ENCODE results near the gene TMEM248. TPM values are rescaled to one million over a fixed set of nuclear protein-coding genes. Genes with fewer than 3 reads are reported as not detected.

TMEM248 gene
- total and polyA plus RNA-seq, 2 of the 8 experiments (the other 6 are each of a cell fraction or from before 2014, with no cell fraction given): 63.6 to 126 TPM

DNA sequence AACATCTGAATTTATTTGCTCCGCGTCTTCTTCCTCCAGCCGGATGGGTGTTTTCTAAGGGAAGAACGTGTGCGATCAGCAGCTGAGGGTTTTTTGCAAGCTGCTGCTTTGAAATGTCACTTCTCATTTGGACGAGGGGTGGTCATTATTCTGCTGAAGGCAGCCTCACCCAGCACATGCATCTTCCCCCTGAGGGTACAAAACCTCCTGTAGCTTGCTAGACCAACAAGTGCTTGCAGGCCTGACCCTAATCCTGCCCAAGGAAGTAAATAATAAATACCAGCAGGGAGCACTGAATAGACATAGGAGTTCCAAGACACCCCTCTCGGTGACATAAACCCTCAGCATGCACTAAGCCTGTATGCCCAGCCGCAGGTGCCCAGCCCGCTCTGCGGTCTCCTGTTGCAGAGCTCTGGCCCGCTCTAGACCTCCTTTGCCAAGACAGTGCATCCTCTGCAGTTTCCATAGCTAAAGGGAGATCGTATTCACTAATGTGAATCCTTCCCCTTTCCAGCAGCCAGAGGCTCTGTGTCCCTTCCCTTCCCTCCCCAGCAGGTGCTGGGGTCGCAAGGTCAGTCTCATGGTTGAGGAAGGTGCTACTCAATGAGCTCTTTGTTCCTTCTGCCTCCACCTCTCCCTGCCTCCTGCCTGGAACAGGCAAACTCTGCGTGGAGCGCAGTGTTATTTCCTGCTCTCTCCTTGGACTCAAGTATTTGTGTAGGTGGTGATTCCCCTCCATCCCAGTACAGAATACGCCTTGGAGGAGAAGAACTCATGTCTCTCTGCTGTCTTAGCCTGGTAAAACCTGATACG lies 37.7 kb downstream of the TMEM248 start:
- ChIA-PET POLR2A (ENCODE audit: partially characterized antibody) (interaction anchor here (0.8 kb wide), 1 partner anchor 17 kb away, joined by 3 read pairs; no protein-coding TSS in a partner anchor), CTCF (ENCODE audit: partially characterized antibody) (interaction anchor here (0.6 to 1.3 kb wide), 4 partner anchors 8 to 26 kb away, joined by 3 to 4 read pairs (median 4); no protein-coding TSS in a partner anchor)
- TF ChIP-seq SP4 (IDR thresholded peaks at IDR 0.05; ENCODE audit: low read length) (no peak), EGR1 (IDR thresholded peaks at IDR 0.05; ENCODE audit: borderline replicate concordance, low read depth, low read length) (no peak), RFX5 (IDR thresholded peaks at IDR 0.05; ENCODE audit: borderline replicate concordance, low read depth, low read length) (no peak), SP2 (IDR thresholded peaks at IDR 0.05; ENCODE audit: low read length) (no peak), TEAD4 (IDR thresholded peaks at IDR 0.05; ENCODE audit: low read depth, low read length) (no peak), SP1 (IDR thresholded peaks at IDR 0.05; ENCODE audit: low read depth, low read length) (no peak), CEBPB (IDR thresholded peaks at IDR 0.05; ENCODE audit: low read depth, low read length) (no peak)
- TF ChIP-seq, protein P1, sequence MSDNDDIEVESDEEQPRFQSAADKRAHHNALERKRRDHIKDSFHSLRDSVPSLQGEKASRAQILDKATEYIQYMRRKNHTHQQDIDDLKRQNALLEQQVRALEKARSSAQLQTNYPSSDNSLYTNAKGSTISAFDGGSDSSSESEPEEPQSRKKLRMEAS (IDR thresholded peaks at IDR 0.05): no peak
- TF ChIP-seq, protein P2, sequence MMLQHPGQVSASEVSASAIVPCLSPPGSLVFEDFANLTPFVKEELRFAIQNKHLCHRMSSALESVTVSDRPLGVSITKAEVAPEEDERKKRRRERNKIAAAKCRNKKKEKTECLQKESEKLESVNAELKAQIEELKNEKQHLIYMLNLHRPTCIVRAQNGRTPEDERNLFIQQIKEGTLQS (IDR thresholded peaks at IDR 0.05; ENCODE audit: insufficient read depth, low read depth, low read length): no peak
- TF ChIP-seq, protein P3, sequence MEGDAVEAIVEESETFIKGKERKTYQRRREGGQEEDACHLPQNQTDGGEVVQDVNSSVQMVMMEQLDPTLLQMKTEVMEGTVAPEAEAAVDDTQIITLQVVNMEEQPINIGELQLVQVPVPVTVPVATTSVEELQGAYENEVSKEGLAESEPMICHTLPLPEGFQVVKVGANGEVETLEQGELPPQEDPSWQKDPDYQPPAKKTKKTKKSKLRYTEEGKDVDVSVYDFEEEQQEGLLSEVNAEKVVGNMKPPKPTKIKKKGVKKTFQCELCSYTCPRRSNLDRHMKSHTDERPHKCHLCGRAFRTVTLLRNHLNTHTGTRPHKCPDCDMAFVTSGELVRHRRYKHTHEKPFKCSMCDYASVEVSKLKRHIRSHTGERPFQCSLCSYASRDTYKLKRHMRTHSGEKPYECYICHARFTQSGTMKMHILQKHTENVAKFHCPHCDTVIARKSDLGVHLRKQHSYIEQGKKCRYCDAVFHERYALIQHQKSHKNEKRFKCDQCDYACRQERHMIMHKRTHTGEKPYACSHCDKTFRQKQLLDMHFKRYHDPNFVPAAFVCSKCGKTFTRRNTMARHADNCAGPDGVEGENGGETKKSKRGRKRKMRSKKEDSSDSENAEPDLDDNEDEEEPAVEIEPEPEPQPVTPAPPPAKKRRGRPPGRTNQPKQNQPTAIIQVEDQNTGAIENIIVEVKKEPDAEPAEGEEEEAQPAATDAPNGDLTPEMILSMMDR (IDR thresholded peaks at IDR 0.05; ENCODE audit: control extremely low read depth in 1 of 3, insufficient read depth in 1 of 3, low read depth in 1 of 3, low read length in 3 of 3): no peak

More for the DNA sequence above, 37.7 kb downstream of the TMEM248 start:
- Histone ChIP-seq H3K4ac (replicated peaks; ENCODE audit: insufficient read length, low read depth, low read length) (no peak overlapping the region), H4K91ac (replicated peaks; ENCODE audit: insufficient read length, low read length) (no peak overlapping the region), H3K56ac (replicated peaks; ENCODE audit: insufficient read length, low read depth, low read length) (no peak overlapping the region), H2BK20ac (ENCODE audit: low read length) (no peak overlapping the region), H2AK5ac (ENCODE audit: low read depth, low read length) (no peak overlapping the region), H2BK12ac (ENCODE audit: low read depth, low read length) (no peak overlapping the region), H4K8ac (ENCODE audit: extremely low read depth, insufficient read depth, low read length) (no peak overlapping the region), H3K27me3 (replicated peaks in 1 of 4; ENCODE audit: control insufficient read depth in 3 of 4, extremely low read depth in 1 of 4, insufficient read depth in 3 of 4, low read length in 3 of 4) (no peaks in the 10 kb centered on the region), H2BK120ac (replicated peaks; ENCODE audit: low read depth, low read length) (no peak overlapping the region), H3K18ac (ENCODE audit: extremely low read depth, low read length) (no peak overlapping the region), H4K5ac (ENCODE audit: insufficient read length, low read depth, low read length) (no peak overlapping the region), H3K36me3 (ENCODE audit: control insufficient read depth in 2 of 4, insufficient read depth in 4 of 4, low read length in 3 of 4) (peaks cover 8 to 28% (median 18%) of the 10 kb centered on the region in 4 experiments), H3K4me2 (ENCODE audit: insufficient read depth in 1 of 2, low read depth in 2 of 2, low read length in 2 of 2) (no peak overlapping the region), H2AFZ (ENCODE audit: low read length) (no peak overlapping the region), H3K9ac (replicated peaks in 1 of 4; ENCODE audit: extremely low read depth in 1 of 4, low read depth in 3 of 4, low read length in 3 of 4) (no peak overlapping the region), H3K79me2 (ENCODE audit: control insufficient read depth in 1 of 2, insufficient read depth in 2 of 2, low read length in 2 of 2) (no peaks in the 10 kb centered on the region), H3K9me3 (ENCODE audit: insufficient read depth in 2 of 2, low read depth in 1 of 2, low read length in 1 of 2) (no peaks in the 10 kb centered on the region), H3K14ac (ENCODE audit: insufficient read length) (no peak overlapping the region), H2BK15ac (ENCODE audit: low read length) (no peak overlapping the region), H3K4me3 (ENCODE audit: extremely low read depth in 1 of 4, insufficient read depth in 2 of 4, low read depth in 3 of 4, low read length in 4 of 4) (no peak overlapping the region), H4K20me1 (replicated peaks in 1 of 2; ENCODE audit: control insufficient read depth in 1 of 2, insufficient read depth in 2 of 2, low read length in 2 of 2) (peaks cover 0 to 5% of the 10 kb centered on the region in 2 experiments), H3K23ac (ENCODE audit: insufficient read length) (no peak overlapping the region), H2BK5ac (ENCODE audit: low read depth, low read length) (no peak overlapping the region), H3K23me2 (ENCODE audit: low read depth, low read length) (no peaks in the 10 kb centered on the region), H3K27ac (ENCODE audit: low read depth, low read length) (no peak overlapping the region), H3K79me1 (ENCODE audit: low read depth, low read length) (no peaks in the 10 kb centered on the region), H3K4me1 (replicated peaks in 1 of 4; ENCODE audit: control insufficient read depth in 3 of 4, insufficient read depth in 4 of 4, low read length in 3 of 4) (no peaks in the 10 kb centered on the region)
- DNase-seq (ENCODE audit: low read depth in 1 of 2, low spot score in 2 of 2) (no peak), FAIRE-seq (no peak)
- 90% methylated on average over 17 of the region's 17 CpGs; no CpG with 5 or more reads in 1 of the 2 experiments for WGBS, 2 experiments (ENCODE audit: extremely low coverage in 1 of 2, insufficient coverage in 1 of 2, insufficient read length in 1 of 2, insufficient replicate concordance in 2 of 2, low coverage in 1 of 2, low lambda C conversion rate in 2 of 2, missing lambda C conversion rate in 1 of 2)

All from H1 (cell line).